Right cardiac atrium (tissue), 5 donors: ENCODE data around the gene ZNF74. TPM values are rescaled to one million over a fixed set of nuclear protein-coding genes. Genes with fewer than 3 reads are reported as not detected.
"Not testable (repeated sequence)": the region's sequence is repeated elsewhere in the genome, so short reads cannot be mapped to it uniquely, and the experiment has no call there.

Source experiments
- ATAC-seq, 2 donors: fragments of 200-7000 bp; cut with Tn5 transposase; one replicate each; pipeline versions ENCODE4 v1.8.0 to v1.9.1; 2020; ENCODE audit warnings: moderate library complexity in 2 of 2, mild to moderate bottlenecking in 1 of 2
- DNase-seq, 3 donors: peaks; one replicate each; pipeline ENCODE4 v3.0.0-alpha.2; 2020
- H3K27ac ChIP-seq: one replicate; pipeline ENCODE4 v1.5.1; 2013; ENCODE audit warnings: mild to moderate bottlenecking, low read length, control low read depth, moderate library complexity
- H3K27me3 ChIP-seq: one replicate; pipeline ENCODE4 v1.6.1; 2013; ENCODE audit not compliant: control insufficient read depth, insufficient read depth
- H3K4me1 ChIP-seq: one replicate; pipeline ENCODE4 v1.6.1; 2013; ENCODE audit warnings: low read length; ENCODE audit not compliant: control insufficient read depth, insufficient read depth
- H3K4me3 ChIP-seq: one replicate; pipeline ENCODE4 v1.5.1; 2013; ENCODE audit warnings: low read length, control low read depth
- H3K9me3 ChIP-seq: one replicate; pipeline ENCODE4 v1.6.1; 2013; ENCODE audit warnings: low read length; ENCODE audit not compliant: control insufficient read depth
- WGBS: extraction: QIAGEN DNeasy Blood & Tissue Kit; methylation state at CpG from one replicate; pipeline ENCODE4 v1.1.7; 2013; 5-methylcytosine and 5-hydroxymethylcytosine counted together
- intact Hi-C, 4 donors: fragments of 100-400 bp; cut with DNase I; formaldehyde crosslinking; loops; one replicate each; pipeline versions ENCODE4 v1.11.0 to v1.14.0; 2022 to 2023
- polyA plus RNA-seq: library from polyadenylated mRNA; stranded (reverse); fragments of 200-250 nt; gene quantifications from one replicate; pipeline ENCODE4 v1.2.3, GENCODE V29; 2013
- total RNA-seq, 4 donors: library from RNA; stranded (reverse); fragmentation: NEBNext Ultra II Directional; extraction: Animal tissue kit (Norgen Biotek cat#: 25700); gene quantifications; one replicate each; pipeline ENCODE4 v1.2.1, GENCODE V29; 2021
- donor health status: healthy with polysubstance abuse.
- donor health status: DM: no; HTN: yes; CAD: no.
- donor health status: DM: no; HTN: no; CAD: no.
- donor health status: DM: no; HTN: yes; CAD: no; lungs with severe emphysema.
- donor health status: DM: yes; HTN: yes; CAD: no.

The ZNF74 gene
- total and polyA plus RNA-seq, 5 donors = 3.5 to 6.5 (median 5.7) TPM

DNA sequence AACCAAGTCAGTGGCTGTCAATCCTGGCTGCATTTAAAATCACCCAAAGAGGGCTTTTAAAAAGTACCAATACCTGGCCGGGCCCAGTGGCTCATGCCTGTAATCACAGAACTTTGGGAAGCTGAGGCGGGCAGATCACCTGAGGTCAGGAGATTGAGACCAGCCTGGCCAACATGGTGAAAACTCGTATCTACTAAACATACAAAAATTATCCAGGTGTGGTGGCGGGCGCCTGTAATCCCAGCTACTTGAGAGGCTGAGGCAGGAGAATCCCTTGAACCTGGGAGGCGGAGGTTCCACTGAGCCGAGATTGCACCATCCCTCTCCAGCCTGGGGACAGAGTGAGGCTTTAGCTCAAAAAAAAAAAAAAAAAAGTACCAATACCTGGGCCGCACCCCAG lies 17.7 kb upstream of the ZNF74 start:
- WGBS = 90% methylated on average over 8 of the region's 8 CpGs
- H3K4me1 ChIP-seq, ATAC-seq, H3K9me3 ChIP-seq, intact Hi-C loops, H3K4me3 ChIP-seq, H3K27ac ChIP-seq, DNase-seq, H3K27me3 ChIP-seq: not testable (repeated sequence)

- H3K9me3 ChIP-seq, intact Hi-C loops, H3K4me3 ChIP-seq, ATAC-seq, H3K27me3 ChIP-seq, H3K27ac ChIP-seq, H3K4me1 ChIP-seq, DNase-seq: not testable (repeated sequence)
- WGBS = 93% methylated on average over 11 of the region's 11 CpGs
These were observed 17.0 kb upstream of the ZNF74 start for GRCh38 chr22:20376983-20377382.

GRCh38 chr22:20378110-20378509 lies 15.8 kb upstream of the ZNF74 start:
- intact Hi-C loops = no loop called here
- no peak overlapping the region for H3K27ac ChIP-seq
- no peaks in the 10 kb centered on the region for H3K9me3 ChIP-seq
- no peaks in the 10 kb centered on the region for H3K4me1 ChIP-seq
- DNase-seq = no peak
- no peak overlapping the region for H3K4me3 ChIP-seq
- no peaks in the 10 kb centered on the region for H3K27me3 ChIP-seq
- 73% methylated on average over 4 of the region's 4 CpGs for WGBS
- no peak for ATAC-seq

DNA sequence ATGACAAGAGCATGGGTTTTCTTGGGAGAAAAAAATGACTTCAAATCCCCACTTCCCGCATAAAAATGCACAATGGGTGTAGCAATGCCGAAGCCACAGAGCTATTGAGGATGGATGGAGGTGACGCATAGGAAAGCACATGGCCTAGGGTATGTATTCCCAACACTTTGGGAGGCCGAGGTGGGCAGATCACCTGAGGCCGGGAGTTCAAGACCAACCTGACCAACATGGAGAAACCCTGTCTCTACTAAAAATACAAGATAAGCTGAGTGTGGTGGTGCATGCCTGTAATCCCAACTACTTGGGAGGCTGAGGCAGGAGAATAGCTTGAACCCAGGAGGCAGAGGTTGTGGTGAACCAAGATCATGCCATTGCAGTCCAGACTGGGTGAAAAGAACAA lies 15.3 kb upstream of the ZNF74 start:
- H3K4me1 ChIP-seq, H3K27me3 ChIP-seq, H3K4me3 ChIP-seq, DNase-seq, intact Hi-C loops, H3K27ac ChIP-seq, H3K9me3 ChIP-seq, ATAC-seq: not testable (repeated sequence)
- WGBS = 91% methylated on average over 5 of the region's 5 CpGs

DNA sequence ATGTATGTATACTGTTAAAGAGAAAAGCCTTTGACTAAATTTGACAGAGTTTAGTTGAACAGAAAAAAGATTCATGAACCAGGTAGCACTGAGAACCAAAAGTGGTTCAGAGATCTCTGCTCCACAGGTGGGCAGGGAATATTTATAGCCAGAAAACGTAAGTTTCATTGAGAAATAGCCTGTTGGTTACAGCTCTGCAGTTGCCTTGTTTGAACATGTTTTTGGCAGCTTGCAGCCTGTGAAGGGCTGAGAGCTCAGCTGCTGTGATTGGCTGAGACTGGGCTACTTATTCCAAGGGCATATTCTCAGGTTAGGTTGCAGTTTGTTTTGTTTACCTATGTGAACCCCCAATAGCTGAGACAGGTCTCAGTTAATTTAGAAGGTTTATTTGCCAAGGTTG lies 13.5 kb upstream of the ZNF74 start:
- Histone ChIP-seq H3K27me3 (no peaks in the 10 kb centered on the region), H3K9me3 (no peaks in the 10 kb centered on the region), H3K27ac (no peak overlapping the region), H3K4me3 (no peak overlapping the region), H3K4me1 (no peaks in the 10 kb centered on the region)
- WGBS = 8% methylated on average over 1 of the region's 1 CpG
- DNase-seq (no peak), ATAC-seq (no peak)
- intact Hi-C loops = no loop called here

- no peak for DNase-seq
- no peaks in the 10 kb centered on the region for H3K27me3 ChIP-seq
- no peaks in the 10 kb centered on the region for H3K4me1 ChIP-seq
- no peak overlapping the region for H3K27ac ChIP-seq
- 82% methylated on average over 9 of the region's 9 CpGs for WGBS
- no peak overlapping the region for H3K4me3 ChIP-seq
- no peak for ATAC-seq
- no peaks in the 10 kb centered on the region for H3K9me3 ChIP-seq
- intact Hi-C loops = no loop called here
These were observed 10.4 kb upstream of the ZNF74 start for GRCh38 chr22:20383538-20383937.

DNA sequence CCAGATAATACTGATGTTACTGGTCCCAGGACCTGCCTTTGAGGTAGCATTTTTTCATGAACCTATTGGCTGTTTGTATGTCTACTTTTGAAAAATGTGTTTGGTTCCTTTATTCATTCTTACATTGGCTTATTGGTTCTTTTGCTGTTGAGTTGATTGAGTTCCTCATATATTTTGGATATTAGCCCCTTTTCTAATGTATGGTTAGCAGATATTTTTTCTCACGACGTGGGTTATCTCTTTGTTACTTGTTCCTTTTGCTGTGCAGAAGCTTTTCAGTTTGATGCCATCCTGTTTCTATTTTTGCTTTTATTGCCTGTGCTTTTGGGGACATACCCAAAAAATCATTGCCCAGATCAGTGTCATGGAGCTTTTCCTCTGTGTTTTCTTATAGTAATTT lies 9.8 kb upstream of the ZNF74 start:
- WGBS = 73% methylated on average over 2 of the region's 2 CpGs
- Histone ChIP-seq H3K4me1 (no peaks in the 10 kb centered on the region), H3K27me3 (no peaks in the 10 kb centered on the region), H3K27ac (no peak overlapping the region), H3K4me3 (no peak overlapping the region), H3K9me3 (no peaks in the 10 kb centered on the region)
- intact Hi-C loops = no loop called here
- ATAC-seq = no peak
- DNase-seq = no peak

GRCh38 chr22:20384865-20385264 lies 9.1 kb upstream of the ZNF74 start:
- intact Hi-C loops = no loop called here
- no peak overlapping the region for H3K27ac ChIP-seq
- DNase-seq (no peak), ATAC-seq (no peak)
- no peaks in the 10 kb centered on the region for H3K9me3 ChIP-seq
- no peaks in the 10 kb centered on the region for H3K27me3 ChIP-seq
- H3K4me1 ChIP-seq = no peaks in the 10 kb centered on the region
- H3K4me3 ChIP-seq = no peak overlapping the region
- 86% methylated on average over 6 of the region's 6 CpGs for WGBS

GRCh38 chr22:20386336-20386735 lies 7.6 kb upstream of the ZNF74 start:
- Histone ChIP-seq H3K27ac (no peak overlapping the region), H3K4me1 (no peaks in the 10 kb centered on the region), H3K27me3 (no peaks in the 10 kb centered on the region), H3K4me3 (no peak overlapping the region), H3K9me3 (no peaks in the 10 kb centered on the region)
- intact Hi-C loops = no loop called here
- ATAC-seq (no peak), DNase-seq (no peak)
- WGBS = 83% methylated on average over 2 of the region's 2 CpGs

GRCh38 chr22:20386972-20387371 lies 7.0 kb upstream of the ZNF74 start:
- Histone ChIP-seq H3K9me3 (no peaks in the 10 kb centered on the region), H3K4me3 (no peak overlapping the region), H3K4me1 (no peaks in the 10 kb centered on the region), H3K27me3 (no peaks in the 10 kb centered on the region), H3K27ac (no peak overlapping the region)
- intact Hi-C loops = no loop called here
- WGBS = 80% methylated on average over 4 of the region's 4 CpGs
- DNase-seq (no peak), ATAC-seq (no peak)

GRCh38 chr22:20388200-20388599 lies 5.8 kb upstream of the ZNF74 start:
- DNase-seq = no peak
- Histone ChIP-seq H3K4me3 (no peak overlapping the region), H3K27ac (no peak overlapping the region), H3K9me3 (no peaks in the 10 kb centered on the region), H3K4me1 (no peaks in the 10 kb centered on the region), H3K27me3 (no peaks in the 10 kb centered on the region)
- intact Hi-C loops = no loop called here
- no peak for ATAC-seq

DNA sequence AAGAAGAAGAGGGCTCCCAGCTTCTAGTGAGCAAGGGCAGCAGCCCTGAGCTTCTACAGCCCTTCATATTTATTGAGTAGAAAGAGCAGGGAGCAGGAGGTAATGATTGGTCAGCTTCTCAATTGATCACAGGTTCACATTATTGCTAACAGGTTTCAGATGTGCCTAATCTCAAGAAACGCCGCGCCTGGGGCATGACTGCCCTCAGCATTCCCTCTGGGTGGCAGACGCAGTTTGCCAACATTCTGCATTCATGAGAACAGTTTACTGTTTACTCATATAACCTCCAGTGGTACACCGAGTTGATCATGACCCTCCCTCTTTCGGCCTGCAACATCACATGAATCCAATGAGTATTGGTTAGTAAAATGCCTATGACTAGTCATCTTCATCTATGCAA lies 4.7 kb upstream of the ZNF74 start:
- intact Hi-C loops = no loop called here
- Histone ChIP-seq H3K9me3 (no peaks in the 10 kb centered on the region), H3K4me1 (no peaks in the 10 kb centered on the region), H3K27ac (no peak overlapping the region), H3K27me3 (no peaks in the 10 kb centered on the region), H3K4me3 (no peak overlapping the region)
- DNase-seq = no peak
- WGBS = 95% methylated on average over 6 of the region's 6 CpGs
- no peak for ATAC-seq
